DND-41 (cell line): Measurements from ENCODE around the gene MAMDC2.

ENCODE experiments used
- CTCF ChIP-seq: IDR thresholded peaks from 2 replicates; pipeline ENCODE4 v1.5.1; 2012; ENCODE audit warnings: borderline replicate concordance, low read length, moderate library complexity, mild to moderate bottlenecking; ENCODE audit not compliant: poor library complexity, severe bottlenecking; ENCODE audit errors: extremely low read depth
- EZH2 ChIP-seq: IDR thresholded peaks from 3 replicates; pipeline ENCODE4 v1.6.1; 2012; ENCODE audit warnings: borderline replicate concordance, low read depth, mild to moderate bottlenecking, moderate library complexity, low read length, inconsistent platforms; ENCODE audit not compliant: severe bottlenecking

- TF ChIP-seq CTCF (no peak), EZH2 (no peak)
Measured at GRCh38 chr9:70142101-70142500, 98.5 kb downstream of the MAMDC2 start.
